Measurements from ENCODE around the gene STARD4. TPM values are rescaled to one million over a fixed set of nuclear protein-coding genes. Genes with fewer than 3 reads are reported as not detected.

Gene STARD4
- total and polyA plus RNA-seq, 9 of the 15 experiments (the other 6 are each of a cell fraction or from before 2014, with no cell fraction given): 28.4 to 88.0 (median 34.0) TPM

GRCh38 chr5:111453747-111454146 lies 58.6 kb downstream of the STARD4 start (continued):
- no peak for TF ChIP-seq ZNF174 (CRISPR knock-in tag; IDR thresholded peaks at IDR 0.05)
- no peak for TF ChIP-seq ZNF124 (CRISPR knock-in tag; IDR thresholded peaks at IDR 0.05)
- TF ChIP-seq RNF219 (CRISPR knock-in tag; IDR thresholded peaks at IDR 0.05): no peak
- TF ChIP-seq LCOR (CRISPR knock-in tag; IDR thresholded peaks at IDR 0.05): no peak
- no peak for TF ChIP-seq SLC30A9 (CRISPR knock-in tag; IDR thresholded peaks at IDR 0.05)
- no peak for TF ChIP-seq EWSR1 (IDR thresholded peaks at IDR 0.05; ENCODE audit: borderline replicate concordance, low read depth, partially characterized antibody)
- no peak for TF ChIP-seq ATF6 (CRISPR knock-in tag; IDR thresholded peaks at IDR 0.05)

- no peaks in the 10 kb centered on the region for H3K36me3 ChIP-seq (ENCODE audit: control insufficient read depth, insufficient read depth, low read length)
- no peak overlapping the region for H3K4me2 ChIP-seq (ENCODE audit: insufficient read depth, low read length)
- WGBS (ENCODE audit: insufficient coverage, low coverage, missing lambda C conversion rate): 0% methylated on average over 1 of the region's 1 CpG
- H3K79me2 ChIP-seq (ENCODE audit: control insufficient read depth, insufficient read depth, low read length): no peaks in the 10 kb centered on the region
- ATAC-seq: no peak
- no peak overlapping the region for H3K27ac ChIP-seq (ENCODE audit: extremely low read depth, low read depth, low read length)
- no peaks in the 10 kb centered on the region for H3K4me1 ChIP-seq (replicated peaks in 1 of 2; ENCODE audit: control insufficient read depth in 2 of 2, insufficient read depth in 2 of 2, low read length in 2 of 2)
- no peak overlapping the region for H2AFZ ChIP-seq (ENCODE audit: low read depth, low read length)
- no peak for FAIRE-seq
- H3K9me3 ChIP-seq (replicated peaks; ENCODE audit: control insufficient read depth, insufficient read depth, low read depth, low read length): no peaks in the 10 kb centered on the region
- ChIA-PET POLR2A (no interaction called here), CTCF (ENCODE audit: low intra/inter-chr PET ratio) (no interaction called here)
- no peak overlapping the region for H3K4me3 ChIP-seq
- BruUV-seq (replicated peaks): no TSS peak
- TF ChIP-seq MAFK (IDR thresholded peaks at IDR 0.05; ENCODE audit: low read length) (no peak), SAFB (IDR thresholded peaks at IDR 0.05; ENCODE audit: borderline replicate concordance, low read depth, low read length) (no peak), POLR2B (IDR thresholded peaks at IDR 0.05; ENCODE audit: low read depth, partially characterized antibody) (no peak), ZNF696 (CRISPR knock-in tag; conservative IDR thresholded peaks at IDR 0.05) (no peak), NR0B1 (IDR thresholded peaks at IDR 0.05; ENCODE audit: partially characterized antibody) (no peak), RAD51 (IDR thresholded peaks at IDR 0.05; ENCODE audit: borderline replicate concordance, low read depth) (no peak), NR3C1 (CRISPR knock-in tag; IDR thresholded peaks at IDR 0.05) (no peak), MXI1 (IDR thresholded peaks at IDR 0.05; ENCODE audit: low read depth, low read length) (no peak)
- DNase-seq (ENCODE audit: extremely low read depth in 1 of 4, low spot score in 3 of 4): no peak
- no peaks in the 10 kb centered on the region for H4K20me1 ChIP-seq (replicated peaks; ENCODE audit: control insufficient read depth, insufficient read depth, low read length)
- in situ Hi-C loops (cut with MboI): no loop called here
- peaks cover 0 to 5% of the 10 kb centered on the region in 2 experiments; a peak in 2 of 5 replicates for H3K27me3 ChIP-seq (ENCODE audit: control insufficient read depth in 2 of 2, insufficient read depth in 2 of 2, low read length in 2 of 2)
- H3K9me1 ChIP-seq (ENCODE audit: control insufficient read depth, insufficient read depth, low read length): no peaks in the 10 kb centered on the region
- intact Hi-C loops (cut with micrococcal nuclease): no loop called here
- H3K9ac ChIP-seq (ENCODE audit: insufficient read depth in 1 of 2, low read depth in 2 of 2, low read length in 2 of 2): no peak overlapping the region
Observed at GRCh38 chr5:111453295-111453694, 59.0 kb downstream of the STARD4 start.

Data from K562 (cell line).